Loucy (cell line): ENCODE data around the gene USH1G.

Experiments used
- H2AFZ ChIP-seq: fragments of 200-600 bp; sonication (generic); 2 replicates; pipeline ENCODE4 v1.6.0; 2016; ENCODE audit warnings: antibody characterized with exemption, mild to moderate bottlenecking, low read length, moderate library complexity
- H3F3A ChIP-seq: fragments of 200-600 bp; 2 replicates; pipeline ENCODE4 v1.6.0; 2016; ENCODE audit warnings: antibody characterized with exemption, low read depth, mild to moderate bottlenecking
- H3K27me3 ChIP-seq: fragments of 200-600 bp; sonication (generic); 2 replicates; pipeline ENCODE4 v1.6.1; 2014; ENCODE audit warnings: low read length, mild to moderate bottlenecking; ENCODE audit not compliant: insufficient read depth, poor library complexity, severe bottlenecking
- H3K36me3 ChIP-seq: fragments of 200-600 bp; sonication (generic); 2 replicates; pipeline ENCODE4 v1.6.1; 2016; ENCODE audit warnings: low read length; ENCODE audit not compliant: insufficient read depth
- H3K4me1 ChIP-seq: fragments of 200-600 bp; sonication (generic); 2 replicates; pipeline ENCODE4 v1.5.1; 2014; ENCODE audit warnings: low read length, mild to moderate bottlenecking; ENCODE audit not compliant: insufficient read depth, poor library complexity, severe bottlenecking
- H3K4me2 ChIP-seq: fragments of 200-600 bp; sonication (generic); 2 replicates; pipeline ENCODE4 v1.6.0; 2014; ENCODE audit warnings: antibody characterized with exemption, low read length, low read depth, mild to moderate bottlenecking; ENCODE audit not compliant: poor library complexity, severe bottlenecking
- H3K4me3 ChIP-seq: fragments of 200-600 bp; sonication (generic); 2 replicates; pipeline ENCODE4 v1.5.1; 2014; ENCODE audit warnings: low read length, mild to moderate bottlenecking, mixed read lengths; ENCODE audit not compliant: poor library complexity, severe bottlenecking
- H3K79me2 ChIP-seq: fragments of 200-600 bp; sonication (generic); 2 replicates; pipeline ENCODE4 v1.6.1; 2014; ENCODE audit warnings: low read length; ENCODE audit not compliant: insufficient read depth
- H3K9ac ChIP-seq: fragments of 200-600 bp; sonication (generic); 2 replicates; pipeline ENCODE4 v1.6.0; 2014; ENCODE audit warnings: mild to moderate bottlenecking, low read depth, low read length, moderate library complexity; ENCODE audit not compliant: poor library complexity, severe bottlenecking
- H3K9me2 ChIP-seq: fragments of 200-600 bp; sonication (generic); replicated peaks from 2 replicates; pipeline ENCODE4 v1.6.1; 2016; ENCODE audit warnings: low read depth, low read length, mixed read lengths
- H3K9me3 ChIP-seq: fragments of 200-600 bp; sonication (generic); 2 replicates; pipeline ENCODE4 v1.6.1; 2014; ENCODE audit warnings: mild to moderate bottlenecking, antibody characterized with exemption, low read length, low read depth; ENCODE audit not compliant: insufficient read depth
- H4K20me1 ChIP-seq: fragments of 200-600 bp; sonication (generic); 2 replicates; pipeline ENCODE4 v1.6.0; 2014; ENCODE audit warnings: antibody characterized with exemption, low read length, mild to moderate bottlenecking; ENCODE audit not compliant: insufficient read depth, poor library complexity, severe bottlenecking
- EZH2phosphoT487 ChIP-seq: fragments of 200-600 bp; IDR thresholded peaks from 2 replicates; pipeline ENCODE4 v1.6.1; 2018; ENCODE audit warnings: antibody characterized with exemption, mild to moderate bottlenecking, moderate library complexity, borderline replicate concordance
- TF ChIP-seq, protein P1 (sequence below): fragments of 200-600 bp; sonication (generic); conservative IDR thresholded peaks from 2 replicates; pipeline ENCODE4 v1.5.1; 2014; ENCODE audit warnings: mild to moderate bottlenecking, antibody characterized with exemption, low read length

The USH1G gene

DNA sequence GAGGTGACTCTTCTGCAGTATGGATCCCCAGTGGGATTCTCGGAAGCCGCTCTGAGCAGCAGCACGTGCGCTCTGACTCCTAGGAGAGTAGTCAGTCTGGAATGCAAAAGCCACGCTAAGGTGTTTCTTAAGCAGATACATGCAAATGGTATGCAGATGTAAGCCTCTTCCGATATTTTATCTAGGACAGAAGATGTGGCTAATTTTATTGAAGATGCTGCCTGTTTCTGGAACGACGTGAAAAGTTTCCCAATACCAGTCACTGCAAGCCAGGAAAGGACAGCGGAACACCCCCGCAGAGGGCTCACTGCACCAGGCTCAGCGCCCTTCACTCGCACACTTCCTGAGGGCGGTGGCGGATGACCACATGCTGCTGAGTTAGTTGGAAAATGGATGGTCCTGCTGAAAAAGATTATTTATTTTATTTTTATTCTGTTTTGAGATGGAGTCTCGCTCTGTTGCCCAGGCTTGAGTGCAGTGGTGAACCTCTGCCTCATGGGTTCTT is 39.8 kb downstream of the USH1G start:
- Histone ChIP-seq H3K4me2 (no peak overlapping the region), H3K4me1 (no peaks in the 10 kb centered on the region), H3K79me2 (no peaks in the 10 kb centered on the region), H3K9me3 (no peaks in the 10 kb centered on the region), H3K4me3 (no peak overlapping the region), H4K20me1 (no peaks in the 10 kb centered on the region), H2AFZ (no peak overlapping the region), H3F3A (no peaks in the 10 kb centered on the region), H3K36me3 (no peaks in the 10 kb centered on the region), H3K9me2 (no peaks in the 10 kb centered on the region), H3K27me3 (no peaks in the 10 kb centered on the region), H3K9ac (no peak overlapping the region)
- TF ChIP-seq, protein P1, sequence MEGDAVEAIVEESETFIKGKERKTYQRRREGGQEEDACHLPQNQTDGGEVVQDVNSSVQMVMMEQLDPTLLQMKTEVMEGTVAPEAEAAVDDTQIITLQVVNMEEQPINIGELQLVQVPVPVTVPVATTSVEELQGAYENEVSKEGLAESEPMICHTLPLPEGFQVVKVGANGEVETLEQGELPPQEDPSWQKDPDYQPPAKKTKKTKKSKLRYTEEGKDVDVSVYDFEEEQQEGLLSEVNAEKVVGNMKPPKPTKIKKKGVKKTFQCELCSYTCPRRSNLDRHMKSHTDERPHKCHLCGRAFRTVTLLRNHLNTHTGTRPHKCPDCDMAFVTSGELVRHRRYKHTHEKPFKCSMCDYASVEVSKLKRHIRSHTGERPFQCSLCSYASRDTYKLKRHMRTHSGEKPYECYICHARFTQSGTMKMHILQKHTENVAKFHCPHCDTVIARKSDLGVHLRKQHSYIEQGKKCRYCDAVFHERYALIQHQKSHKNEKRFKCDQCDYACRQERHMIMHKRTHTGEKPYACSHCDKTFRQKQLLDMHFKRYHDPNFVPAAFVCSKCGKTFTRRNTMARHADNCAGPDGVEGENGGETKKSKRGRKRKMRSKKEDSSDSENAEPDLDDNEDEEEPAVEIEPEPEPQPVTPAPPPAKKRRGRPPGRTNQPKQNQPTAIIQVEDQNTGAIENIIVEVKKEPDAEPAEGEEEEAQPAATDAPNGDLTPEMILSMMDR, result no peak
- TF ChIP-seq EZH2phosphoT487, result no peak

DNA sequence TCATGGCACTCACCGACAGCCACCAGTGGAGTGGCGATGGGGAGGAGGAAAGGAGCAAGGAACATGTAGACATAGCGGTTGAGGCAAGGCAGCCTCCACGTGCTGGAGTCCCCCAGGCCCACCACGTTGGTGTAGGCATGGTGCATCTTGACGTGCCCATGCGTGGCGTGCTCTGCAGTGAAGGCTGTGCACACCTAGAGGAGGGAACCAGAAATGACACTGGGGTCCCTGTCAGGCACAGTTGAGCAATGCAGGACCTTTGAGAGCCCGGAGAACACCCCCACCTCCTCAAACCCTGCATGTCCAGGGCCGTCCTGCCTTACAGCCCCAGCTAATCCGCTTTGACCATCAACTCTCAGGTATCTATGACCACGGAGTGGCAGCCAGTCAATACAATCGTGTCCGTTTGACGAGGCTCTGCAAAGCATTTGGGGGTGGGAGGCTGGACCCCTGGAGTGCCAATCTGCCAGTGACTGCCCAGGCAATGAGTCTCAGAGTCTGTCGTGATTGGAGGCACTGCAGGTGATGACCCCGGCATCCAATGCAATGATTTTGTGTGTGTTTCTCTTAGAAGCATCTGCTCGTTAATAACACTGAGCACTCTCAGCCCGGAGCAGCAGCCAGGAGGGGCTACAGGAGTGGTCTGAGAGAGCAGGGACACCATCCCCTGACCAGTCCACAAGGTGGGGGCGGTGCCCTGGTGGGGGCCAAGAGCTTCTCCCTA is 40.4 kb downstream of the USH1G start:
- Histone ChIP-seq H3K9ac (no peak overlapping the region), H4K20me1 (no peaks in the 10 kb centered on the region), H3K4me1 (no peaks in the 10 kb centered on the region), H2AFZ (no peak overlapping the region), H3K9me3 (no peaks in the 10 kb centered on the region), H3K9me2 (no peaks in the 10 kb centered on the region), H3K27me3 (no peaks in the 10 kb centered on the region), H3F3A (no peaks in the 10 kb centered on the region), H3K4me3 (no peak overlapping the region), H3K4me2 (no peak overlapping the region), H3K79me2 (no peaks in the 10 kb centered on the region), H3K36me3 (no peaks in the 10 kb centered on the region)
- no peak for TF ChIP-seq EZH2phosphoT487
- TF ChIP-seq, protein P1, result no peak

DNA sequence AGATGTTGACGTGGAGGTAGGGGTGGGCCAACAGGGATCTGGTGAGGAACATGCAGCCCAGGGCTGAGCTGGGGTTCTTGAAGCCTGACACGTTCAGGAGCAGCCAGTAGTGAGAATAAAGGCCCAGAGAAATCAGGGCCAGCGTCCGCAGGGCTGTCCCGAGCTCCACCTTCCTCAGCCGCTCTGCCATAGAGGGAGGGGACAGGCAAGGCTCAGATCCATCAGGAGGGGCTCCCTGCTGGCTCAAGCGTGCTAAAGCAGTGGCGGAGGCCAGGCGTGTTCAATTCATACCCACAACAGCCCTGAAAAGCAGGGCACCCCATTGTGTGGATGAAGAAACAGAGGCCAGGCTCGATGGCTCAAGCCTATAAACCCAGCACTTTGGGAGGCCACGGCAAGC is 42.0 kb downstream of the USH1G start:
- Histone ChIP-seq H3K4me1 (no peaks in the 10 kb centered on the region), H3K36me3 (no peaks in the 10 kb centered on the region), H3K9ac (no peak overlapping the region)

More for the DNA sequence above, 42.0 kb downstream of the USH1G start:
- Histone ChIP-seq H3K27me3 (no peaks in the 10 kb centered on the region), H3K4me3 (no peak overlapping the region), H3K9me2 (no peaks in the 10 kb centered on the region), H3K4me2 (no peak overlapping the region), H2AFZ (no peak overlapping the region; the same call in 1 of the 2 replicates), H4K20me1 (no peaks in the 10 kb centered on the region), H3K79me2 (no peaks in the 10 kb centered on the region), H3F3A (no peaks in the 10 kb centered on the region), H3K9me3 (no peaks in the 10 kb centered on the region)
- TF ChIP-seq, protein P1, result no peak
- no peak for TF ChIP-seq EZH2phosphoT487
